ENCODE results near the gene WIPF3. TPM values are rescaled to one million over a fixed set of nuclear protein-coding genes. Genes with fewer than 3 reads are reported as not detected.
A peak's percentile ranks its signal among the peaks of the same experiment; 100 is the strongest.
"Not testable (repeated sequence)": the region's sequence is repeated elsewhere in the genome, so short reads cannot be mapped to it uniquely, and the experiment has no call there.

WIPF3 gene
- total RNA-seq, 2 experiments from 2014 or later = not detected

GRCh38 chr7:29955799-29956486, 149.6 kb downstream of the WIPF3 start:
- peak; percentile 49 for DNase-seq
- H3K27ac Mint-ChIP-seq = peak overlapping the region; percentile 83
- POLR2A ChIA-PET = interaction anchor here (1.1 to 1.8 kb wide), 5 partner anchors 32 to 639 kb away, joined by 3 to 7 read pairs (median 4); partner anchors contain the start of genes FKBP14, GARS1 and PLEKHA8
- H3K27me3 Mint-ChIP-seq = no peaks in the 10 kb centered on the region
- peaks cover 18% of the 10 kb centered on the region for H3K36me3 Mint-ChIP-seq
- peaks cover 40% of the 10 kb centered on the region for H3K4me1 Mint-ChIP-seq
- ATAC-seq (ENCODE audit: low read depth) = peak; percentile 96
- H3K4me3 Mint-ChIP-seq = peak overlapping the region; percentile 71
- H3K9me3 Mint-ChIP-seq = peaks cover 1% of the 10 kb centered on the region

- Mint-ChIP-seq H3K36me3 (peaks cover 15% of the 10 kb centered on the region), H3K27me3 (no peaks in the 10 kb centered on the region), H3K4me3 (peak overlapping the region; percentile 71), H3K4me1 (peaks cover 40% of the 10 kb centered on the region), H3K9me3 (no peaks in the 10 kb centered on the region), H3K27ac (peak overlapping the region; percentile 83)
- POLR2A ChIA-PET = interaction anchor here (1.1 to 1.8 kb wide), 5 partner anchors 32 to 638 kb away, joined by 3 to 7 read pairs (median 4); partner anchors contain the start of genes FKBP14, GARS1 and PLEKHA8
- ATAC-seq (ENCODE audit: low read depth) (no peak), DNase-seq (no peak)
These were observed 150.2 kb downstream of the WIPF3 start for GRCh38 chr7:29956487-29956836.

GRCh38 chr7:29957521-29958310, 151.4 kb downstream of the WIPF3 start:
- no peaks in the 10 kb centered on the region for H3K9me3 Mint-ChIP-seq
- ATAC-seq (ENCODE audit: low read depth) (no peak), DNase-seq (no peak)
- peaks cover 9% of the 10 kb centered on the region for H3K36me3 Mint-ChIP-seq
- no peaks in the 10 kb centered on the region for H3K27me3 Mint-ChIP-seq
- POLR2A ChIA-PET = interaction anchor here (0.6 kb wide), 1 partner anchor 10 kb away, joined by 3 read pairs; no protein-coding TSS in a partner anchor
- H3K27ac Mint-ChIP-seq = peak overlapping the region; percentile 72
- H3K4me1 Mint-ChIP-seq = peaks cover 40% of the 10 kb centered on the region
- peak overlapping the region; percentile 16 for H3K4me3 Mint-ChIP-seq

- Mint-ChIP-seq H3K27me3 (no peaks in the 10 kb centered on the region), H3K4me1 (peaks cover 37% of the 10 kb centered on the region), H3K9me3 (no peaks in the 10 kb centered on the region), H3K27ac (no peak overlapping the region), H3K36me3 (peaks cover 8% of the 10 kb centered on the region), H3K4me3 (no peak overlapping the region)
- DNase-seq (no peak), ATAC-seq (ENCODE audit: low read depth) (no peak)
- POLR2A ChIA-PET = no interaction called here
These were observed 152.5 kb downstream of the WIPF3 start for GRCh38 chr7:29958667-29959358.

GRCh38 chr7:29961611-29962010, 155.3 kb downstream of the WIPF3 start:
- H3K4me3 Mint-ChIP-seq; H3K27me3 Mint-ChIP-seq; DNase-seq; ATAC-seq (ENCODE audit: low read depth); H3K27ac Mint-ChIP-seq; H3K9me3 Mint-ChIP-seq; H3K36me3 Mint-ChIP-seq; POLR2A ChIA-PET: not testable (repeated sequence)
- peaks cover 14% of the 10 kb centered on the region for H3K4me1 Mint-ChIP-seq

GRCh38 chr7:29962035-29962434, 155.7 kb downstream of the WIPF3 start:
- POLR2A ChIA-PET = no interaction called here
- Mint-ChIP-seq H3K4me3 (no peak overlapping the region), H3K4me1 (peaks cover 10% of the 10 kb centered on the region), H3K36me3 (peaks cover 6% of the 10 kb centered on the region), H3K27me3 (no peaks in the 10 kb centered on the region), H3K27ac (no peak overlapping the region), H3K9me3 (no peaks in the 10 kb centered on the region)
- DNase-seq = no peak
- ATAC-seq (ENCODE audit: low read depth) = no peak

GRCh38 chr7:29965030-29965429, 158.7 kb downstream of the WIPF3 start:
- POLR2A ChIA-PET = no interaction called here
- Mint-ChIP-seq H3K9me3 (peaks cover 1% of the 10 kb centered on the region), H3K27ac (no peak overlapping the region), H3K4me3 (no peak overlapping the region), H3K27me3 (peaks cover 4% of the 10 kb centered on the region), H3K36me3 (peaks cover 8% of the 10 kb centered on the region), H3K4me1 (peaks cover 9% of the 10 kb centered on the region)
- DNase-seq (no peak), ATAC-seq (ENCODE audit: low read depth) (no peak)

Other genes with a start within 250 kb of the WIPF3 start
- gene PRR15, start 242.7 kb upstream of the WIPF3 start, total RNA-seq = not detected
- gene SCRN1, start 183.3 kb downstream of the WIPF3 start, total RNA-seq = 10 to 100 TPM; 11.5 to 14.6 TPM
- 1 to 10 TPM; 4.8 to 6.7 TPM for gene FKBP14, start 220.2 kb downstream of the WIPF3 start, total RNA-seq
- 10 to 100 TPM; 11.6 to 14.3 TPM for gene PLEKHA8, start 221.9 kb downstream of the WIPF3 start, total RNA-seq

All from activated naive CD8-positive, alpha-beta T cell treated with anti-CD3 and anti-CD28 coated beads, Interleukin-2, amount 10 ng/mL, durations not matched to agents 7 days and 5 days (primary cell).